Left ventricle myocardium superior (tissue), 1 donor: ENCODE data around the gene LIF. TPM values are rescaled to one million over a fixed set of nuclear protein-coding genes. Genes with fewer than 3 reads are reported as not detected.
"Not testable (repeated sequence)": the region's sequence is repeated elsewhere in the genome, so short reads cannot be mapped to it uniquely, and the experiment has no call there.

Experiments used
- ATAC-seq: fragments of 200-7000 bp; cut with Tn5 transposase; one replicate; pipeline ENCODE4 v1.9.1; 2020; ENCODE audit warnings: mild to moderate bottlenecking, moderate library complexity
- DNase-seq: peaks from one replicate; pipeline ENCODE4 v3.0.0-alpha.2; 2020
- intact Hi-C: fragments of 100-400 bp; cut with micrococcal nuclease; formaldehyde crosslinking; loops from one replicate; pipeline ENCODE4 v1.11.0; 2022
- total RNA-seq: library from RNA; stranded (reverse); fragmentation: NEBNext Ultra II Directional; extraction: Animal tissue kit (Norgen Biotek cat#: 25700); gene quantifications from one replicate; pipeline ENCODE4 v1.2.1, GENCODE V29; 2021
- donor health status: DM: no; HTN: yes; CAD: no; lungs with severe emphysema.

LIF gene
- total RNA-seq, 1 donor from 2014 or later = 0.64 TPM

DNA sequence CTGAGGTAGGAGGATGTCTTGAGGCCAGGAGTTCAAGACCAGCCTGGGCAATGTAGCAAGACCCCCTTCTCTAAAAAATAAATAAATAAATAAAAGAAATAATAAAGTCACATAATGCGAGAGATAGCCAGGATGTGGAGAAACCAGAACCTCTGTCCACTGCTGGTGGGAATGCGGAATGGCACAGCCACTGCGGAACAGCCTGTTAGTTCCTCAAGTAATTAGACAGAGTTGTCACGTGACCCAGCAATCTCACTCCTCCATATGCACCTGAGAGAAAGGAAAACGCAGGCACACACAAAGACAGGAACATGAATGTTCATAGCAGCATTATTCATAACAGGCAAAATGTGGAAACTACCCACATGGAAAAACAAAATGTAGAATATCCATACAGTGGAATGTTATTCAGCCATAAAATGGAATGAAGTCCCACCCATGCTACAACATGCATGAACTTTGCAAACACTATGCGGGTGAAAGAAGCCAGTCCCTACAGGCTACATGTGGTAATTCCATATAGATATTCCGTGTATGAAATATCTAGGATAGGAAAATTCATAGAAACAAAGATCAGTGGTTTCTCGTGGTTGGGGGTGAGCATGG, 27.4 kb downstream of the LIF start:
- intact Hi-C loops = no loop called here
- no peak for DNase-seq
- ATAC-seq = no peak

DNA sequence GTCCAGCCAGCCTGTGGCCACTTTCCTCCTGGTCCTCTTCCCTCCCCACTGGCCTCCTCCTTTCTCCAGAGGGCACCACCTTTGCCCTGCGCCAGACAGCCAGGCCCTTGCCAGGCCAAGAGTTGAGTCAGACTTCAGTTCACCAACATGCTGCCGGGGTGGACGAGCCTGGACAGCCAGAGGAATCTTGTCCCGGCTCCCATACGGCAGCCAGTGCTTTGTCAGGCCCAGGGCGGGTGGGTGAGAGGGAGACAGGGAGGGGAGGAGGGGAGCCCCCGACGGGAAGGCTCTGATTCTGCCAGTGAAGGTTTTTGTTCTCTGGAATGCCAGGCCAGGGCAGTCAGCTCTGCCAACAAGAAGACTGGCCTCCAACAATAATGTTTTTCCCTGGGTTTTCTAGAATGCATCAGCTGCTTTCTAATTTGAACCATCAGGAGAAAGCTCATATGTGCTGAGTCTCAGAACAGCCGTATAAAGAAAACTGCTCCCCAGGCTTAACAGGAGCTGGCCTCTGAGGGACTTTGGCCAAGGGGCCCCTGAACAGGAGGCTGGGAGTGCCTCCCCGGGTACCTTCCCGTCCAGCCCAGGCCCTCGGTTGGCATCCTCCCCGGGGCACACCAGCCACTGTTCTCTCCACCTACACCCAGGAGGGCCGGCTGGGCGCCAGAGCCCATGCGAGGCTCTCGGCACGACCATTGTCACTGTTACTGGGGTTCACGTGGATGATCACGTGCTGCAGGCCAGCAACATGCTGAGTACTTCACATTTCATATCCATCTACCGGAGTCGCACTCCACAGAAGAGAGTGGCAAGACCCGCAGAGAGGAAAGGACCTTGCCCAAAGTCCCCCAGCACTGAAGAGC, 28.6 kb downstream of the LIF start:
- no peak for ATAC-seq
- intact Hi-C loops = no loop called here

DNA sequence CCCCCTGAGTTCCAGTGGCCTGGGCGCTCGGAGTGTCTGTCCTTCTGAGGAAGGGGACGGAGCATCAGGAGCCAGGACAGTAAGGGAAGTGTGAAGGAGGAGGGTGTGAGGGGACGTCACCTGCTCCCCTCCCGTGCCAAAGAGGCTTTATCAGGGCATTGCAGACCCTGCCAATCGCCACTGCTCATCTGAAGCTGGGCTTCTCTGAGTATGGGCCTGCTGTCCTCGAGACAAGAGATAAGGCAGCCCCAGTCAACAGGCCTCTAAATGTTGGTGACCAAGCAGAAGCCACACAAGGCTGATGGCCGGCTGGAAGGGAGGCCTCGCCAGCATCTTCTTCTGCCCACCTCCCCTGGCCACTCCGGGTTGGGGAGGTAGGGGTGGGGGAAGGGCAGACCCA, 29.8 kb downstream of the LIF start:
- DNase-seq = no peak
- no peak for ATAC-seq
- intact Hi-C loops = no loop called here

More for the DNA sequence above, 28.6 kb downstream of the LIF start:
- DNase-seq = no peak

DNA sequence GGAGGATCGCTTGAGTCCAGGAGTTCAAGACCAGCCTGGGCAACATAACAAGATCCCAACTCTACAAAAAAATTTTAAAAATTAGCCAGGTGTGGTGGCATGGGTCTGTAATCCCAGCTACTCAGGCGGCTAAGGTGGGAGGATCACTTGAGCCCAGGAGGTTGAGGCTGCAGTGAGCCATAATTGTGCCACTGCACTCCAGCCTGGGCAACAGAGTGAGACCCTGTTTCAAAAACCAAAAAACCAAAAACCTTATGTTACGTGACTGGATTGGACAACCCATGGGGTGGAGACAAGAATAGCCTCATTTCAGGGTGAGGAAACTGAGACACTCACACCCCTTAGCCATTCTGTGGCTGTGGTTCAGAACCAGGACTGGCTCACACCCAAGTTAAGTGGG, 30.3 kb downstream of the LIF start:
- ATAC-seq, intact Hi-C loops, DNase-seq: not testable (repeated sequence)

DNA sequence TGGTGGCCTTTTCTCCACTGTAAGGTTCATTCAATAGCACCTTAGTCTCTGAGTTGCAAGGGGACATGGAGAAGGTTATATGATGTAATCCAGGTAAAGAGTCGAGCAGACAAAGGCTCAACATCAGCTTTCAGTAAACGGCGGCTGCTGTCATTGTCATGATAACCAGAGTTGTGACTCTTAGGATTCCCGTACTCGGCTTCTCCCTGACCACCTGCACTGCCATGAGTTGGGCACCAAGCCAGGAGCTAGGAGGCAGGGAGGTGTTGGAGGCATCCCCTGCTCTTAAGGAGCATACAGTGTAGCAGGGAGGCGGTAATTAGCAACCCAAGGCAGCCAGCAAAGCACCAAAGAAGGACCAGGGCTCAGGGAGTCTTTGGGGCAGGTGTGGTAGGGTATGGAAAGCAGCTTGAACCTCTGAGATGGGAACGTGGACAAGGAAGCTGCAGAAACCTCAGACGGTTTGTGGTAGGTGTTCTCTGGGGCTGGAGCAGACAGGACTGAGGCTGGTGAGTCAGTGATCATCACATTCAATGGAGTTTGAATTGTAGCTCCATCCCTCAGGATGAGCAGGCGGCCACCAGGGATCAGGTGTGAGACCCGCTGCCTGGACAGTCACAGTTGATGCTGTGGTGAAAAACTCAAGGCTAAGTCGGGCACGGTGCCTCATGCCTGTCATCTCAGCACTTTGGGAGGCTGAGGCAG, 31.7 kb downstream of the LIF start:
- ATAC-seq (no peak), DNase-seq (no peak)
- intact Hi-C loops = no loop called here

DNA sequence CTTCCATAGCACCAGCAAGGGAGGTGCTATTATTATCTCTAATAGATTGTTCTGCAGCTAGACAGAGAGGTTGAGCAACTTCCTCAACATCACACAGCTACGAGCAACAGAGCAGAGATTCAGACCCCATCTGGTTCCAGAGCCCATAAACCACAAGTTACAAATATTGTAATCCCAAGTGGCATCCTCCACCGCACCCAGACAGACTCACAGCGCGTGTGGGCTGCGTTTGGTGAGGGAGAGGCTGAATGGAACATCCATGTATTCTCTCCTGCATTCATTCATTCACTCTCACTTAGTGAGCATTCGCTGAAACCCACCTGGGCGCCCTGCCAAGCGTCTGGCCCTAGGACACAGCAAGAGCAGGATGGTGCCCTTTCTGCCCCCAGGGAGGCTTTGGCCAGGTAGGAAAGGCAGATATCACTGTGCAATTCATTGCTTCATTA, 33.5 kb downstream of the LIF start:
- peak; percentile 47 for DNase-seq
- no peak for ATAC-seq
- intact Hi-C loops = no loop called here

DNA sequence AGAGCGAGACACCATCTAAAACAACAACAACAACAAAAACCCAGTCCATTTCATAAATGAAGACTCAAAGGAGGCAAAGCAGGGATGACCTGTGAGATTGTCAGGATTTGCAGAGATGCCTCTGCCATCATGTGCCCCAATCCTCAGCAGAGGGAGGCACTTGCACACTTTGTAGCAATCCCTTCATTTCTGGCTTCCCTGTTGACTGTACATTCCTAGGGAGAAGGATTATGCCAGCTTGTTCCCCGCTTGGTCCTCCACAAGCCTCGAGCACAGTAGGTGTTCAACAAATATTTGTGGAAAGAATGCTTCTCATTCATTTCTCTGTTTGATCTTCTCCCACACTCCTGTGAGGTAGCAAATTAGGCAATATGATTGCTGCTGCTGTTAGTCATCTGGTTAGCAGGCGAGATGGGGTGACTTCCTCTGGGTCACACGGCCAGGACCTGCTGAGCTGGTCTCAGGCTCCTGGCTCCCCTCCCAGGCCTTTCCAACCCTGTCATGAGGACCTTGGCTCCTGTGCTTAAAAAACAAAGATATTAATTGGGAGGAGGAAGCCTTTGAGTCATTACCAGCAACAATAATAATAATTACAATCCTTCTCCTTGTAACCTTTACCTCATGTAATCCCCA, 34.1 kb downstream of the LIF start:
- ATAC-seq (peak; percentile 61), DNase-seq (peak; percentile 56)
- intact Hi-C loops = no loop called here

DNA sequence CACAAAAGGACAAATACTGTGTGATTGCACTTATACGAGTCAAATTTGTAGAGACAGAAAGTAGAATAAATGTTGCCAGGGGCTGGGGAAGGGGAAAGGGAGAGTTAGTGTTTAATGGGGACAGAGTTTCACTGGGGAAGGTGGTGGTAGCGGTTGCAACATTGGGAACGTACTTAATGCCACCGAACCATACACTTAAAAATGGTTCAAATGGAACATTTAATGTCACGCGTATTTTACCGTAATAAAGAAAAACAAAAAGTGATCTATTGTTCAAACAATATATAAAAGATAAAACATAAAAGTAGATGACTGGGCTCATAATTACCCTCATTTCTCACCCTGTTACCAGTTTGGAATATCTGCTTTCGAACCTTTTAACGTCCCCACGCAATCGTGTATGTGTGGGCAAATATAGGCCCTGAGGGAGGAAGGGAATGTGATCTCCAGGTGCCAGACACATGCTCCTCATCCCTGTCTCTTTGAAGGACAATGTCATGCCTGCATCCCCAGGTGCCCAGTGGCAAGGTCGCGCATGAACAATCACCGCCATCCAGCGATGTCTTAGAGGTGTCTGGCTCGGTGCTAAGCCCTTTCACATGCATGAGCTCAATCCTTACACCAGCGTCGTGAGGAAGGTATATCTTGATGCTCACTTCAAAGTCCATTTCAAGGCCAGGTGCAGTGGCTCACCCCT, 35.3 kb downstream of the LIF start:
- intact Hi-C loops = no loop called here
- ATAC-seq (no peak), DNase-seq (no peak)

DNA sequence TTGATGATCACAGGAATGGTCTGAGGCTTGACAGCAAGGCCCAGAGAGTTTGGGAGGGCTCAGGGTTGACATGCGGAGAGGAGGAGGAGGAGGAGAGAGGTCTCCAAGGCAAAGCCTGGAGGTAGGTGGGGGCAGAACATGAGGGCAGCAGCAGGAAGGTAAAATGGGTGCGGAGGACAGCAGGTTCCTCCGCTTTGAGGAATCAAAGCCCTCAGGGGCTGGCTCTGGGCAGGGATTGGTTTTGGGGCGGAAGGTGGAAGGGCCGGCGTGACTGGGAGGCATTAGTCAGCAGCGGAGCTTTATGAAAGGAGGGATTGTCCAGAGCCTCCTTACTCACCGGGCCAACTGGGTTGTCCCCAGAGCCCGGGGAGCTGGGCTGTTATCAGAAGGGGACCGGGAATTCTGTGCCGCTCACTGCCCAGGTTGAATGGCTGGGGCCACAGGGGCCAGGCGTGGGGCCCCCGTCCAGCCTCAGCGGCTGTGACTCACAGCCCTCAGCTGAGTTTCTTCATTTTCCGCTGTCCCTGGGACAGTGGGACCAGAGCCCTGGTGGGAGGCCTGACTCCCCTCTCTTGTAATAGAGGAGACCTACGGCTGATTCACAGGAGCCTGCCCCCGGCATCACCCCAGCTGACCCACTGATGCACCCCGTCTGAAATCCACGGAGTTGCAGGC, 36.2 kb downstream of the LIF start:
- intact Hi-C loops = no loop called here
- no peak for DNase-seq
- no peak for ATAC-seq

DNA sequence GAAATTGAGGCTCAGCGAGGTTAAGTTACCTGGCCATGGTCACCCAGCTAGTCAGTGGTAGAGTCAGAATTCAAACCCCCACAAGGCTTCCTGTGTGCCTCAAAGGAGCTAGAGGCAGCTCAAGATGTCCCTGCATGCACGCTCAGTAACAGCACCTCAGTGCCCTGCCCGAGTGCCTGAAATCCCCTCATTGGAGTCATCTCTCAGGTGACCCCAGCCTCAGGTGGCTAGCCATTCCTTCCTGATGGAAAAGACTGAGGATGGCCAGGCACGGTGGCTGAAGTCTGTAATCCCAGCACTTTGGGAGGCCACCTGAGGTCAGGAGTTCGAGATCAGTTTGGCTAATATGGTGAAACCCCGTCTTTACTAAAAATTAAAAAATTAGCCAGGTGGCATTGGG, 36.9 kb downstream of the LIF start:
- DNase-seq (no peak), ATAC-seq (no peak)
- intact Hi-C loops = no loop called here

DNA sequence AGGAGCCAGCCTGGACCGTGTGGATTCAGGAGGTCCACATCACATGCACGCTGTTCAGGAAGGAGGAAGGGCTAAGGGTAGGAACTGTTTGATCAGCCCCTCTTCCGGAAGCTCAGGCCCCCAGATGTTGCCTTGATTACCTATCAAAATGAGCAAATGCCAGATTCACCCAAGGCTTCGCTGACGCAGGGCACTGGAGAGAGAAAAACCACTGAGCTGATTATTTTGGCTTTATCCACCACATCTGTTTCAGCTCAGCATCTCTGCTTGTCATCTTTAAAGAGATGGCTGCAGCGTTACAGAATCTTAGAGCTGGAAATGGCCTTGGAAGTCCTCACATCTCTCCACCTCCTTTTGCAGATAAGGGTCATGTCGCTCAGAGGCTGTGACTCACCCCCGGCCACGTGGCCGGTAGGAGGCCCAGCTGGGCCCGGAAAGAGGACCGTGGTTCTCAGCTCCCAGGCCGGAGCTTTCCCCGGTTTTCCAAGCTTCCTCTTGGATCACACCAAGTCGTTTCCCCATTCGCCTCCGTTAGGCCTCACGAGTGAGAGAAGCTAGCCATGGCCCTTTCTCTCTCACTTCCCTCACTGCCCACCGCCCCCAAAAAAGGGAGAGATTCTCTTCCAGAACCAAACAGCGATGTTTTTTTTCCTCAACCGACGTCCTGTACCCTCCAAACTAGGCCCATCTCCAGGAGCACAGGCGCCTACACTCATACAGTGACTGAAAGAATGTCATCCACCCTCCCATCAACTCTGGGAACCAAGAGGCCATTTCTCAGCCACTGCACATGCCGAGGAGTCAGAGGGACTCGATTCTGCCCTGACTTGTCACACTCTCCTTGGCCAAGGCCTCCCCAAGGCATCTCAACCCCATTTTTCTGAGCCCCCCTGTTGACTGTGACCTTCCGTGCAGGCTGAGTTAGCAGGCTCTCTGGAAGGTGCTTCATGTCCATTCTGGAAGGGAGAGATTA, 37.6 kb downstream of the LIF start:
- intact Hi-C loops = no loop called here
- peak; percentile 84 for DNase-seq
- ATAC-seq = peak; percentile 82

DNA sequence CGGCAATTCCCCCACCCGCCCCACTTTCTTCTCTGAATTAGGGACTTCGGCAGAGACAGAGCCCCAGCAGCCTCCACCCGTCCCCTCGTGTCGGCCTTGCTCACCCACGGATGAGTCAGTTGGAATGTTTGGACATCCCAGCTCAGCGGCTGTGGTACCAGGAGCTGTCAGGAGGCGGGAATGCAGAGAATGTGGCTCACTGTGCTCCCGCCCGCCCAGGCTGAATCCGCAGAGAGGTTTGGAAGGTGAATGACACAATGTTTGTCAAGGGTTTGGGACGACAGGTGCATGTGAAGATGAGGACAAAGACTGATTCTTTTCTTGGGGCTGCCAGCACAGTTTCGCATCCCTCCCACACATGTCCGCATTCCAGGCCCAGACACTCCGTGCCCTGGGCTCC, 39.6 kb downstream of the LIF start:
- no peak for ATAC-seq
- intact Hi-C loops = no loop called here
- DNase-seq = peak; percentile 38

DNA sequence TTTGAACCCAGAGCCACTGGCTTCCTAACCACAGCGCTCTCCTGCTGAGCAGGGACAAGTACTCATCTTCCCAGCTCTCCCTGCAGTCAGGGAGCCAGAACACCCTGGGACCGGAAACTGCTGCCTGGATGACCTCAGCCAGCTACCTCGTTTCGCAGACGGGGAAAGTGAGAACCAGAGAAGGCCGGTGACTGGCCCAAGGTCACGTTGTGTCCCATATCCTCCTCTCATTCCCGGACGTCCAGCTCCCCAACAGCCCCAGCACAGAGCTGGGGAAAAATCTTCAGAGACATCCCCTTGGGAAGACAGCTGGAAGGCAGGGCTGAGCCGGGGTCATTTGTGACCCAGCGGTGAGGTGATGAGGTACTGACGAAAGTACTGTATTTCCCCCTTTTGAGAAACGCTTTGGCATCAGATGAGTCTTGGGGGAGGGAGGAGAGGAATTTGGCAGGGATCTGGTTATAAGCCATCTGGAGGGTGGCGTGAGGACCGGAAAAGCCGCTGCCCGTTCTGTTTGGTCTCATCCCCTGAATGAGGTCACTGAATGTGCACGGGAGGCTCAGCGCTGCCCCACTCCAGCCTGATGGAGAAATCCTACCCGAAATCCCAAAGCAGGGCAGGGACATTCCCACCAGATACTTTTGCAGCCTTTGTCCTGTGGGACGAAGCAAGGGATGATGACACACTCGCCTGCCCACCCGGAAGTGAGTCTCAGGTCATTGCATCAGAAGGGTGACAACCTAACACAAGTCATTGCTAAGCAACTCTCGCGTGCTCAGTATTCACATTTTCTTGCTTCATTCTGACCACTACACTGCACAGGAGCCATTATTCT, 41.1 kb downstream of the LIF start:
- DNase-seq = peak; percentile 67
- ATAC-seq = peak; percentile 61
- intact Hi-C loops = no loop called here

DNA sequence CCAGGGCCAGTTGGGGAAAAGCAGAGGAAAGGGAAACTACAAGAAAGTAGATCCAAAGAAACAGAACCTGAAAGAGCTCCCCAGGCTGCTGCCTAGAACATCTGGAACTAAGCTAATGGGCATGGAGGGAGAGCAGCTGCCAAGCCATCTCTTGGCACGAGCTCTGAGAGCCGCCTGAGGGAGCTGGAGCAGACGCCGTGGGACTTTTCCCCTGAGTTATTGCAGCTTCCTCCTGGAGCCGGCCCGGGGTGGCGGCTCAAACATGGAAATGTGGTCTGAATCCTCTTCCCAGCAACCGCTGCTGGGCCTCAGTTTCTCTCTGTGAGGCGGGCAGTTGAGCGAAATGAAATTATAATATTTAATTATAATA, 41.8 kb downstream of the LIF start:
- intact Hi-C loops = no loop called here
- no peak for ATAC-seq
- DNase-seq = peak; percentile 51

DNA sequence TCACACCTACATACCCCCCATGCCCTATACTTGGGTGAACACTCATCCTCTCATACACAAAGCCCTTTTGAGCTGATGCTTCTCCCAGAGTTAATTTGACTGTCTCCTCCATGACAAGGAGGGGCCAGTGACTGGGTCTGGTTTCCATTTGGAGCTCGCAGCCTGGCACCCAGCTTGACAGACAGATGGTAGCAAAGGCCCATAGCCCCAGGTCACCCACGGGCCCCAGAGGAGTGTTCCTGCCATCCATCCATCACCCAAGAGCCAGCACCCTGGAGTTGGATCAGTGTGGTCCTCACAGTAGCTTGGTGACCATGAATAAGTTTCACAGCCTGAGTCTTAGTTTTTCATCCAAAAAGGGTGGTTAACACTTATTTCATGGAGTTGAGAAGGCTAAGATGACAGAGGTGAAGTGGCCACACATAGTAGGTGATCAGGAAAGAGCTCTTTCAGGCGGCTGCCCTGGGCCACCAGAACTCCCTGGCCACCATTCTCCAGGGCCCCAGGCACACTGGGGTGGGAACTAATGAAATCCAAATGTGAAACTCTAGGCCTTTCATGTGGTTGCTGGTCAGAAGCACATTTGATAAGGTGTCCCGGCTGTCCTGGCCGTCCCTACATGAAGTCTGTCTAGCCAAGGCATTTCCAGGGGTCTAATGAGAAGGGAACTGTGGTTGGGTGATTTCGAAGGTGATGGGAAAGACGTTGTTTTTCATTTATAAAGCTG, 42.4 kb downstream of the LIF start:
- ATAC-seq (no peak), DNase-seq (no peak)
- intact Hi-C loops = no loop called here

DNA sequence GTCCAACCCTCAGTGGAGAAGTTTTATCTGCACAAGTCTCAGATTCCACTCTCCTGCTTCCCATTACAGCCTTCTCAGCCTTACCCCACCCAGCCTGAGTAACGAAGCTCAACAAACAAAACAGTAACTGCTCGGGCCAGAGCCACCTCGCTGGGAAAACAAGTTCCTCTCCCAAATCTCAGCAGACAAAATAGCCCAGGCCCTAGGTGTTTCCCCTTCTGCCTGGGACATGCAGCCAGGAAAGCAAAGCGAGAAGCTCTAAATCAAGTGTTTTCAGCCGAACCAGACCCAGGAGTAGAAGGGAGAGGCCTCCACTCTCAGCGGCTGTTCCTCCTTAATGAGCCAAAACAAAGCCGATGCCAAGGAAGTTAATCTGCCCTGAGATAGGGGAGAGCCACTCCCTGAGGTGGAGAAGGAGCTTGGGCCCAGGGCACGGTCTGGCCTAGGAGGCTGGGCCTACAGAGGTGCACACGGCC, 44.0 kb downstream of the LIF start:
- intact Hi-C loops = no loop called here
- peak; percentile 42 for DNase-seq
- ATAC-seq = peak; percentile 57
